ENCODE measurements around the gene ZNF672.

ZNF672 gene

DNA sequence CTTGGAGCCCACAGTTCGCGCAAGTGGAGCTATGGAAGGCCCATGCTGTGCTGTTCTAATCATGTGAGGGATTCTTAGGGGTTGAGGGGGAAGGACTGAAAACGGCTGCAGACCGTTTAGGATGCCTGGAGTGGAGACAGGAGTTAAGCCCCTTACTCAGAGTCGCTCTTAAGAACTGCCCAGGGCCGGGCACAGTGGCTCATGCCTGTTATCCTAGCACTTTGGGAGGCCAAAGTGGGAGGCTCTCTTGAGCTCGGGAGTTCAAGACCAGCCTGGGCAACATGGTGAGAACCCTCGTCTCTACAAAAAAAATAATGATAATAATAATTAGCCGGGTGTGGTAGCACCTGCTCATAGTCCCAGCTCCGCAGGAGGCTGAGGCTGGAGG lies 1.1 kb downstream of the ZNF672 start:
- TF ChIP-seq POLR2A (IDR thresholded peaks at IDR 0.05; ENCODE audit: low read depth, low read length) (no peak), POLR2AphosphoS5 (IDR thresholded peaks at IDR 0.05; ENCODE audit: low read depth, low read length) (no peak), TAF1 (IDR thresholded peaks at IDR 0.05; ENCODE audit: borderline replicate concordance, low read depth, low read length) (no peak)
- FAIRE-seq (no peak), DNase-seq (ENCODE audit: insufficient read length) (no peak)

DNA sequence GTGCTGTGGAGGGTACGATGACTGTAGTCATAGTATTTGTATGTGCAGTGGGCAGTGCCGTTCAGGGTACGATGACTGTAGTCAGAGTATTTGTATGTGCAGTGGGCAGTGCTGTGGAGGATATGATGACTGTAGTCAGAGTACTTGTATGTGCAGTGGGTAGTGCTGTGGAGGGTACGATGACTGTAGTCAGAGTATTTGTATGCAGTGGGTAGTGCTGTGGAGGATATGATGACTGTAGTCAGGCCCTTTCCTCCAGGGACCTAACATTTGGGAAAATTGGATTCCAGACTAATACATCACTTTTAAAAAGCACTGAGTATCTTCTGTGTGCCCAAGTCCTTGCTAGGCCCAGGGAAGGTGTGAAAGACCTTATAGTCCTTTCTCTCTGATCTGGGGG lies 2.9 kb downstream of the ZNF672 start:
- FAIRE-seq: peak; percentile 40
- no peak for DNase-seq (ENCODE audit: insufficient read length)
- TF ChIP-seq TAF1 (IDR thresholded peaks at IDR 0.05; ENCODE audit: borderline replicate concordance, low read depth, low read length) (no peak), POLR2AphosphoS5 (IDR thresholded peaks at IDR 0.05; ENCODE audit: low read depth, low read length) (no peak), POLR2A (IDR thresholded peaks at IDR 0.05; ENCODE audit: low read depth, low read length) (no peak)

DNA sequence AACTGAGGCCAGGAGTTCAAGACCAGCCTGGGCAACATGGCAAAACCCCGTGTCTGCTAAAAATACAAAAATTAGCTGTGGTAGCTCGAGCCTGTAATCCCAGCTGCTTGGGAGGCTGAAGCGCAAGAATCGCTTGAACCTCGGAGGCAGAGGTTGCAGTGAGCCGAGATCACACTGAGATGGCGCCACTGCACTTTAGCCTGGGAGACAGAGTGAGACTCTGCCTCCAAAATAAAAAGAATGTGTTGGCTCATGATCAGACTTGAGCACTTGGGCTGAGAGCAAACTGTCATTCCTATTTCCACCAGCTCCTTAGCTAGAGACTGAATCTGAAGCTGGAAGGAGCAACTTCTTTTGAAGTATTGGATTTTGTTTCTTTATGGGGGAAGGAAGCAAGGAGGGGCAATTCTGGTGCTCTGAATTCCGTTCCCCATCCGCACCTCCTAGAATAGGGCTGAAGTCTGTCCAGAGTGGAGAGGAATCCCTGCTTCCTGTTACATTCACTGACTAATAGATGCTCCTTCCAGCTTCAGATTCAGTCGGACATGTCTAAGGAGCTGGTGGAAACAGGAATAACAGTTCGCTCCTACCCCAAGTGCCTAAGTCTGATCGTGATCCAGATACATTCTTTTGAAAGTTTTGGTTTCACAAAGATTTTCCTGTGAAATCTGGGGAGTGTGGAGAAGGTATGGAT lies 3.8 kb downstream of the ZNF672 start:
- no peak for TF ChIP-seq POLR2A (IDR thresholded peaks at IDR 0.05; ENCODE audit: low read depth, low read length)
- no peak for FAIRE-seq

DNA sequence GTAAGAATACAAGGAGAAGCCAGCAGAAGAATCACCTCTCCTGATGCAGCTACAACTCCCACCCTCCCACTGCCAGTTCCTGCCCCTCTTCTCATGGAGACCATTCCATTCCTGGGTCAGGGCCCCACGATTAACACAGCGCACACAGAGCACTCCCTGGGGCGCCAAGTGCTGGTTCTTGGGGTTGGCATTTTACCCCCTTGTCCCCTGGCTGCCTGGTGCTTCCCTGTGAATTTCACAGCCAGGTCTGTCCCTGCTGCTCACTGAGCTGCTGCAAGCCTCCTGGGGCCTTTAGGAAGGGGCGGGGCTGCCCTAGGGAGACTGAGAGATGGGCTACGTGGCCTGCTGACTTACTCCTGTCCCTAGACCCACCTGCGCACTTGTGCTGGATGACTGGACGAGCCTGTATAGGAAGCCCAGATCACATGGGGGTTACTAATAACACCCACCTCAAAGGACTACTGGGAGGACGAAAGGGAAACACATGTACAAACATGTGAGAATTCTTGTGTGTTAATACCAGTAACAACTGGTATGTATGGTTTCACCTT lies 4.8 kb downstream of the ZNF672 start:
- DNase-seq (ENCODE audit: insufficient read length) (no peak), FAIRE-seq (peak; percentile 86)
- no peak for TF ChIP-seq POLR2AphosphoS5 (IDR thresholded peaks at IDR 0.05; ENCODE audit: low read depth, low read length)
- TF ChIP-seq POLR2A (IDR thresholded peaks at IDR 0.05; ENCODE audit: low read depth, low read length): 0 out of 2 replicates have a peak, but pooled peaks have one; percentile 30

More for the DNA sequence above, 3.8 kb downstream of the ZNF672 start:
- no peak for DNase-seq (ENCODE audit: insufficient read length)

DNA sequence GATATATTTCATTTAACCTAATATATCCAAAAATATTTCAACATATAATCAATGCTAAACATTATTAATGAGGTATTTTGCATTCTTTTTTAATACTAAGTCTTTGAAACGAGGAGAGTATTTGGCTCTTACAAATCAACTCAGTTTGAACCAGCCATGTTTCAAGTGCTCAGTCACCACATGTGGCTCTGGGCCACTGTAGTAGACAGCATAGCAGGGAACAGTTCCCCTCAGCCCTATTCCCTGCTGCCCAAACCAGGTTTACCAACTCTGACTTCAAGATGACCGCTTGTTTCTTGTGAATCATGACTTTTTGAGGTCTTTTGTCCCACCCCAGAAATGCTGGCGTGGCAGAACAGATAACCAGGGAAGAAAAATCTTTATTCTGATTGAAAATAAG lies 5.7 kb downstream of the ZNF672 start:
- DNase-seq (ENCODE audit: insufficient read length): no peak
- TF ChIP-seq POLR2A (IDR thresholded peaks at IDR 0.05; ENCODE audit: low read depth, low read length) (no peak), TAF1 (IDR thresholded peaks at IDR 0.05; ENCODE audit: borderline replicate concordance, low read depth, low read length) (no peak), POLR2AphosphoS5 (IDR thresholded peaks at IDR 0.05; ENCODE audit: low read depth, low read length) (no peak)
- FAIRE-seq: no peak

DNA sequence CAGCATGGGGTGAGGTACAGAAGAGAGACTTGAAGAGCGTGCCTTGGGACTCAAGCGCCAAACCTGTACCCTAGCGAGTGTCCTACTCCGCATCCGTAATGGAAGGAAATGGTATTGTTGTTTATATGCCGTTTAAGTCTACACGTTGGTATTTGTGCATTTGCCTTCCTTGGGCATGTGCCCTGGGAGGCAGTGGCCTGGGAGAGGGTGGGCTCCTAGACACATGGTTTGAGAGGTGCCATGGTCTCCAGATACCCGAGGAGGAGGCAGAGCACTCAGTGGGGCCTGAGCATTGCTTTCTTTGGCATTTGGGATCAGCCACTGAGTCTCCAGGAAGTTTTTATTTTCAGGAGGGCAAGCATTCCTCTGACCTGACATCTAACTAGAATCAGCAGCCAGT lies 6.5 kb downstream of the ZNF672 start:
- DNase-seq (ENCODE audit: insufficient read length) (no peak), FAIRE-seq (no peak)
- no peak for TF ChIP-seq TAF1 (IDR thresholded peaks at IDR 0.05; ENCODE audit: borderline replicate concordance, low read depth, low read length)
- no peak for TF ChIP-seq POLR2A (IDR thresholded peaks at IDR 0.05; ENCODE audit: low read depth, low read length)
- no peak for TF ChIP-seq POLR2AphosphoS5 (IDR thresholded peaks at IDR 0.05; ENCODE audit: low read depth, low read length)

DNA sequence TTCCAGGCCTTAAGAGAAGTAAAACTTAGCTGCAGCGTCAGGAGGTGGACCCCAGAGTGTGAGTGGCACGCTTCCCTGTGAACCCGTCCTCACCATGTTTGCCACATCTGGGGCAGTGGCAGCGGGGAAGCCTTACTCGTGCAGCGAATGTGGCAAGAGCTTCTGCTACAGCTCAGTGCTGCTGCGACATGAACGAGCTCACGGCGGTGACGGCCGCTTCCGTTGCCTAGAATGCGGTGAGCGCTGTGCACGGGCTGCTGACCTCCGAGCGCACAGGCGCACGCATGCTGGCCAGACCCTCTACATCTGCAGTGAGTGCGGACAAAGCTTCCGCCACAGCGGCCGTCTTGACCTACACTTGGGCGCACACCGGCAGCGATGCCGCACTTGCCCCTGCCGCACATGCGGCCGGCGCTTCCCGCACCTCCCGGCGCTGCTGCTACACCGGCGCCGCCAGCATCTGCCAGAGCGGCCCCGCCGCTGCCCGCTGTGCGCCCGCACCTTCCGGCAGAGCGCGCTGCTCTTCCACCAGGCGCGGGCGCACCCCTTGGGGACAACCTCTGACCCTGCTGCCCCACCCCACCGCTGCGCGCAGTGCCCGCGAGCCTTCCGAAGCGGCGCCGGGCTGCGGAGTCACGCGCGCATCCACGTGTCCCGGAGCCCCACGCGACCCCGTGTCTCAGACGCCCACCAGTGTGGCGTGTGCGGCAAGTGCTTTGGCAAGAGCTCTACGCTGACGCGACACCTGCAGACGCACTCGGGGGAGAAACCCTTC lies 9.3 kb downstream of the ZNF672 start:
- DNase-seq (ENCODE audit: insufficient read length): no peak
- no peak for TF ChIP-seq POLR2A (IDR thresholded peaks at IDR 0.05; ENCODE audit: low read depth, low read length)
- TF ChIP-seq POLR2AphosphoS5 (IDR thresholded peaks at IDR 0.05; ENCODE audit: low read depth, low read length): no peak
- TF ChIP-seq TAF1 (IDR thresholded peaks at IDR 0.05; ENCODE audit: borderline replicate concordance, low read depth, low read length): no peak
- no peak for FAIRE-seq

DNA sequence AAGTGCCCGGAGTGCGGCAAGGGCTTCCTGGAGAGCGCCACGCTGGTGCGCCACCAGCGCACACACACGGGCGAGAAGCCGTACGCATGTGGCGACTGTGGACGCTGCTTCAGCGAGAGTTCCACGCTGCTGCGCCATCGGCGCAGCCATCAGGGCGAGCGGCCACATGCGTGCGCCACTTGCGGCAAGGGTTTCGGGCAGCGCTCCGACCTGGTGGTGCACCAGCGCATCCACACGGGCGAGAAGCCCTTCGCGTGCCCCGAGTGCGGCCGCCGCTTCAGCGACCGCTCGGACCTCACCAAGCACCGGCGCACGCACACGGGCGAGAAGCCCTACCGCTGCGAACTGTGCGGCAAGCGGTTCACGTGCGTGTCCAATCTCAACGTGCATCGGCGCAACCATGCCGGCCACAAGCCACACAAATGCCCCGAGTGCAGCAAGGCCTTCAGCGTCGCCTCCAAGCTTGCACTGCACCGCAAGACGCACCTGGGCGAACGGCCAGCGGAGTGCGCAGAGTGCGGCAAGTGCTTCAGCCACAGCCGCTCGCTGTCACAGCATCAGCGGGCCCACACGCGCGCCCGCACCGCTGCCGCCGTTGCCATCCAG lies 10.0 kb downstream of the ZNF672 start:
- TF ChIP-seq TAF1 (IDR thresholded peaks at IDR 0.05; ENCODE audit: borderline replicate concordance, low read depth, low read length): no peak
- no peak for TF ChIP-seq POLR2A (IDR thresholded peaks at IDR 0.05; ENCODE audit: low read depth, low read length)
- TF ChIP-seq POLR2AphosphoS5 (IDR thresholded peaks at IDR 0.05; ENCODE audit: low read depth, low read length): no peak
- DNase-seq (ENCODE audit: insufficient read length): no peak
- FAIRE-seq: no peak

DNA sequence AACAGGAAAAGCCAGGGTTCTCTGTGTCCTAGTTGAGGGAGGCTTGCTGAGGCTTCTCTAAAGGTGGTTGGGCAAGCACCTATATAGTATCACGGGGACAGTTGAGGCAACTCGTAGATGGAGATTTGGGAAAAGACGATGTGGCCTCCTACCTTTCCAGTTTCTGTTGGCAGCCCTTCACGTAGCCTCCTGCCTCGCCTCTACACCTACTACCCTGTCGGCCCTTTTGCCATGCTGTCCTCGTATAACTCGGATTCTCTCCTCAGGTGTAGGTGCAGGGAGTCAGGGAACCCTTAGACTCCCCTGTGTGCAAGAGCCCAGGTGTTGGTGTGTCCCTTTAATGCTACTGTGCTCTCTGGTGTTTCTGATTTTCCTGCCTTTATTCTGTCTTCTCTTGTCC lies 10.6 kb downstream of the ZNF672 start:
- no peak for FAIRE-seq
- no peak for DNase-seq (ENCODE audit: insufficient read length)
- TF ChIP-seq TAF1 (IDR thresholded peaks at IDR 0.05; ENCODE audit: borderline replicate concordance, low read depth, low read length): no peak
- no peak for TF ChIP-seq POLR2AphosphoS5 (IDR thresholded peaks at IDR 0.05; ENCODE audit: low read depth, low read length)
- no peak for TF ChIP-seq POLR2A (IDR thresholded peaks at IDR 0.05; ENCODE audit: low read depth, low read length)

DNA sequence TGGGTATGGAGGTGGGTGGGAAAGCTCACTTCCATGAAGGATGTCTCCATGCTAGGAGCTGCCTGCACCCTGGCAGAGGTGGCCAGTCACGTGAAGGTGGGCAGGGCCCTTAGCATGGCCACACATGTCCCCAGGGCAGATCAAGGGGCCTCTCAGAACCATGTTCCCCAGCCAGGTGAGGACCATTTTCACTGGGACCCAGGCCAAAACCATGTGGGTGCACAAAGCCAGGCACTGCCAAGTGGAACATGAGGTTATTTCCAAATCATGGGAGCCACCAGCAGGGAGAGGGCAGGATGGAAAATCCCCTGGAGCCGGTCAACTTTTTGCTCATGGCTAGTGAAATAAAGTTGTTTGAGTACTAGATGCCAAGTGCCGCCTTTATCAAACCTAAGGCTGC lies 11.1 kb downstream of the ZNF672 start:
- DNase-seq (ENCODE audit: insufficient read length) (no peak), FAIRE-seq (no peak)
- TF ChIP-seq POLR2AphosphoS5 (IDR thresholded peaks at IDR 0.05; ENCODE audit: low read depth, low read length) (no peak), POLR2A (IDR thresholded peaks at IDR 0.05; ENCODE audit: low read depth, low read length) (no peak), TAF1 (IDR thresholded peaks at IDR 0.05; ENCODE audit: borderline replicate concordance, low read depth, low read length) (no peak)

DNA sequence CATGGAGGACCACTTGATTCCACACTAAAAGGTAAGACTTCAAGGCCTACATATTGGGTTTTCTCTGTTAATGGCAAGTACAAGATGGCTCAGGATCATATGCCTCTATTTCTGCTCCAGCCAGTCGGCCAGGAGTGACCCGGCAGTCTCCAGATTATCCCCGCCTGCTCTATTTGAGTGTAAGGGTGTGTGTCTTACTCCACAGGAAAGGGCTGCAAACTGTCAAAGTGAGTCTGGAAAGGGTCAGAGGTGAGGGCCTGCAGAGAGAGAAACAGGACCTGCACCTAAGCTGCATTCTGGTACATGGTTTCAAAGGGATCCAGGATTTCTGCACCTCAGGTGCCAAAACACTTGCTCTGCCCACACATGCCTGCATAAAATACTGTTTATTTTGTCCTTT lies 11.6 kb downstream of the ZNF672 start:
- FAIRE-seq (no peak), DNase-seq (ENCODE audit: insufficient read length) (no peak)
- TF ChIP-seq TAF1 (IDR thresholded peaks at IDR 0.05; ENCODE audit: borderline replicate concordance, low read depth, low read length) (no peak), POLR2A (IDR thresholded peaks at IDR 0.05; ENCODE audit: low read depth, low read length) (no peak), POLR2AphosphoS5 (IDR thresholded peaks at IDR 0.05; ENCODE audit: low read depth, low read length) (no peak)

Data from GM12892 (cell line).